Activated B cell treated with CpG ODN at 0.5 μM for 24 hours (primary cell): Measurements from ENCODE around the gene WARS2. TPM values are rescaled to one million over a fixed set of nuclear protein-coding genes. Genes with fewer than 3 reads are reported as not detected.

Experiments
- ATAC-seq: fragments of 200-7000 bp; cut with Tn5 transposase; one replicate; pipeline ENCODE4 v1.10.0; 2021; ENCODE audit warnings: low read depth, mild to moderate bottlenecking, moderate library complexity
- CTCF ChIA-PET: fragments of 350-600 bp; sonication (Branson Sonifier 250); formaldehyde crosslinking; loops from one replicate; lab custom pipeline; 2021; ENCODE audit warnings: antibody characterized with exemption; lab: Charles Lee
- POLR2A ChIA-PET: fragments of 350-600 bp; sonication (Branson Sonifier 250); formaldehyde crosslinking; loops from one replicate; lab custom pipeline; 2021; ENCODE audit warnings: antibody characterized with exemption; lab: Charles Lee
- DNase-seq: peaks from one replicate; pipeline ENCODE4 v3.0.0; 2022
- H3K27ac Mint-ChIP-seq: one replicate; pipeline ENCODE4 v1.8.0; 2020; ENCODE audit warnings: mixed read lengths
- H3K27me3 Mint-ChIP-seq: one replicate; pipeline ENCODE4 v1.8.0; 2021; ENCODE audit warnings: mixed read lengths
- H3K36me3 Mint-ChIP-seq: one replicate; pipeline ENCODE4 v1.8.0; 2021; ENCODE audit warnings: low read depth, mixed read lengths
- H3K4me1 Mint-ChIP-seq: one replicate; pipeline ENCODE4 v1.8.0; 2021; ENCODE audit warnings: mixed read lengths
- H3K4me3 Mint-ChIP-seq: one replicate; pipeline ENCODE4 v1.8.0; 2020; ENCODE audit warnings: mild to moderate bottlenecking, mixed read lengths
- H3K9me3 Mint-ChIP-seq: one replicate; pipeline ENCODE4 v1.8.0; 2020; ENCODE audit warnings: mixed read lengths
- CTCF ChIP-seq: fragments of 200-600 bp; IDR thresholded peaks from one replicate; pipeline ENCODE4 v1.8.0; 2022; ENCODE audit warnings: antibody characterized with exemption, mild to moderate bottlenecking
- intact Hi-C: fragments of 100-400 bp; cut with micrococcal nuclease; formaldehyde crosslinking; loops from one replicate; pipeline ENCODE4 v1.15.1; 2024
- total RNA-seq: library from RNA; stranded (reverse); gene quantifications from 2 replicates; pipeline ENCODE4 v1.2.3, GENCODE V29; 2022

Gene WARS2
- total RNA-seq, 1 donor from 2014 or later, result 15.1 TPM

DNA sequence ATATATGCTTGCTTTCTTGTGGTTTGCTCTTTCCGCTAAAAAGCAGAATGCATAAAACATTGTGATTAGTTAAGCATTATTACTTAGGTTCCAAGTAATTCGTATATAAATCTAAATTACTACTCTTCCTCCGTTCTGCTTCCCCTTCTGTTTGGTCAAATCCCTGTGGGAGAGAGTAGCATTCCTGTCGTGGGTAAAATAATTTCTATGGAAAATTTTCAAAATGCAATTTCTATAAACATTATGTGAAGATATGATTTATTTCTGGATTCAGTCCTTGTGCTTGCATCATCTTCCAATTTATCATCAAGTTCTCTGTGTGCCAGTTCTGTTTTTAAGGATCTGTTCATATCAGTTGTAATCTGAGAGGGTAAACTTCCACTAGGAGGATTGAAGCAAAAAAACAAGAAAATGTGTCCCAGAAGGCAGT, 7.2 kb upstream of the WARS2 start:
- TF ChIP-seq CTCF, result no peak
- ChIA-PET POLR2A (no interaction called here), CTCF (no interaction called here)
- Mint-ChIP-seq H3K27me3 (no peaks in the 10 kb centered on the region), H3K4me1 (peaks cover 1% of the 10 kb centered on the region), H3K27ac (no peak overlapping the region), H3K36me3 (peaks cover 59% of the 10 kb centered on the region), H3K9me3 (no peaks in the 10 kb centered on the region), H3K4me3 (no peak overlapping the region)
- DNase-seq, result no peak
- no peak for ATAC-seq
- intact Hi-C loops, result loop anchor here (10.0 kb wide), 1 partner anchor 1027 kb away; the partner anchor contains the start of gene SEC22B

DNA sequence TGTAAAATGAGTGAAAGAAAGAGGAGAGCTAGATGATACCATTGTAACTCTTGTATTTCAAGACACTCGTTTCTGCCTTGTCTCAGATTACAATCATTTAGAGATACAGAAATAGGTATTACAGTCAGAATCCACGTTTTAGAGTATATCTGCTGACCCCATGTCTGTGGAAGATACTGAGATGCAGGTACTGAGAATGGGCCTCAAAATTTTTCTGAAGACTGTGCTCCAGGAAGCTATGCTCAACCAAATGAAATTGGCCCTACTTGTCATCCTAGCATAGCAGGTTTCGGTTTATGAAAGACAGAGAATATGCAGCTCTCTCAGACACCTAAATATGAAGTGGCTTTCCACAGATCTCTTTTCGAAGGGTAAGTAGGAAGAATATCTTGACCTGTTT, 6.0 kb upstream of the WARS2 start:
- H3K36me3 Mint-ChIP-seq, result peaks cover 54% of the 10 kb centered on the region
- intact Hi-C loops, result loop anchor here (10.0 kb wide), 1 partner anchor 1028 kb away; the partner anchor contains the start of gene SEC22B
- ATAC-seq (no peak), DNase-seq (no peak)
- CTCF ChIA-PET, result no interaction called here
- no peaks in the 10 kb centered on the region for H3K9me3 Mint-ChIP-seq
- POLR2A ChIA-PET, result no interaction called here
- H3K27ac Mint-ChIP-seq, result no peak overlapping the region
- H3K4me3 Mint-ChIP-seq, result no peak overlapping the region
- H3K4me1 Mint-ChIP-seq, result peaks cover 4% of the 10 kb centered on the region
- TF ChIP-seq CTCF, result no peak
- H3K27me3 Mint-ChIP-seq, result no peaks in the 10 kb centered on the region

DNA sequence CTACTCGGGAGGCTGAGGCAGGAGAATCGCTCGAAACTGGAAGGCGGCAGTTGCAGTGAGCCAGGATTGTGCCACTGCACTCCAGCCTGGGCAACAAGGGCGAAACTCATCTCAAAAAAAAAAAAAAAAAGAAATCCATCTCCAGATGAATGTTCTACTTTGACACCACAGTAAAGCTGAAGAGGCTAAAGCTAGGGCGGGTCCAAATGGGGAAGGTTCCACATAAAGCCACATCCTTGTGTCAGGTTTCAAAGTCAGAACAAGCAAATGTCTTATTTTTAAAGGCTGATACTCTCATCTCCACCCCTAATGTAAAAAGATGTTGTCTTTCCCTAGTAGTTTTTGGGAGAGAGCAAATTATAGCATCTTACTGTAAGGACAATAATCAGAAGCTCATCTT, 4.4 kb upstream of the WARS2 start:
- DNase-seq, result no peak
- peaks cover 43% of the 10 kb centered on the region for H3K36me3 Mint-ChIP-seq
- ChIA-PET POLR2A (no interaction called here), CTCF (no interaction called here)
- ATAC-seq, result no peak
- no peak overlapping the region for H3K4me3 Mint-ChIP-seq
- H3K27ac Mint-ChIP-seq, result no peak overlapping the region
- intact Hi-C loops, result loop anchor here (5.0 to 10.0 kb wide), 3 partner anchors 182 to 1778 kb away; partner anchors contain the start of genes MAN1A2 and SEC22B
- TF ChIP-seq CTCF, result no peak
- peaks cover 4% of the 10 kb centered on the region for H3K4me1 Mint-ChIP-seq
- no peaks in the 10 kb centered on the region for H3K9me3 Mint-ChIP-seq
- H3K27me3 Mint-ChIP-seq, result no peaks in the 10 kb centered on the region

- Mint-ChIP-seq H3K4me3 (no peak overlapping the region), H3K9me3 (no peaks in the 10 kb centered on the region), H3K27me3 (no peaks in the 10 kb centered on the region), H3K36me3 (peaks cover 37% of the 10 kb centered on the region), H3K4me1 (peaks cover 4% of the 10 kb centered on the region), H3K27ac (no peak overlapping the region)
- intact Hi-C loops, result loop anchor here (5.0 to 10.0 kb wide), 3 partner anchors 184 to 1776 kb away; partner anchors contain the start of genes MAN1A2 and SEC22B
- ChIA-PET CTCF (no interaction called here), POLR2A (no interaction called here)
- no peak for TF ChIP-seq CTCF
- DNase-seq, result no peak
- ATAC-seq, result no peak
These were observed 3.3 kb upstream of the WARS2 start for GRCh38 chr1:119143706-119144105.

GRCh38 chr1:119141660-119142059, 1.2 kb upstream of the WARS2 start:
- Mint-ChIP-seq H3K27ac (no peak overlapping the region), H3K4me1 (peaks cover 4% of the 10 kb centered on the region), H3K9me3 (no peaks in the 10 kb centered on the region), H3K36me3 (peaks cover 20% of the 10 kb centered on the region), H3K4me3 (no peak overlapping the region), H3K27me3 (no peaks in the 10 kb centered on the region)
- POLR2A ChIA-PET, result no interaction called here
- ATAC-seq (no peak), DNase-seq (no peak)
- CTCF ChIA-PET, result interaction anchor here (0.7 kb wide), 1 partner anchor 176 kb away, joined by 3 read pairs; no protein-coding TSS in a partner anchor
- intact Hi-C loops, result loop anchor here (5.0 to 10.0 kb wide), 3 partner anchors 186 to 1774 kb away; partner anchors contain the start of genes MAN1A2 and SEC22B
- TF ChIP-seq CTCF, result no peak
